K562 (cell line): ENCODE results near the gene JMJD1C. TPM values are rescaled to one million over a fixed set of nuclear protein-coding genes. Genes with fewer than 3 reads are reported as not detected.

Experiments
- ETS2 ChIP-seq: IDR thresholded peaks from 2 replicates; pipeline ENCODE4 v1.6.1; 2016; ENCODE audit warnings: borderline replicate concordance, missing genetic modification characterization, mild to moderate bottlenecking, moderate library complexity, missing compliant biosample characterization; ENCODE audit not compliant: poor library complexity, severe bottlenecking
- ETV1 ChIP-seq: fragments of 450-650 bp; conservative IDR thresholded peaks from 2 replicates; pipeline ENCODE4 v1.6.1; 2016; ENCODE audit warnings: missing genetic modification characterization, control low read depth, low read depth, missing compliant biosample characterization
- GTF2A2 ChIP-seq: IDR thresholded peaks from 2 replicates; pipeline ENCODE4 v1.6.1; 2016; ENCODE audit warnings: mild to moderate bottlenecking, missing genetic modification characterization, missing compliant biosample characterization
- HLTF ChIP-seq: fragments of 450-650 bp; IDR thresholded peaks from 2 replicates; pipeline ENCODE4 v1.6.1; 2016
- HMG20A ChIP-seq: fragments of 450-650 bp; formaldehyde crosslinking; conservative IDR thresholded peaks from 2 replicates; pipeline ENCODE4 v1.4.0; 2020; ENCODE audit warnings: mild to moderate bottlenecking, mixed read lengths
- MCM7 ChIP-seq, 2 experiments: fragments of 450-650 bp; IDR thresholded peaks; 2 replicates each; pipeline ENCODE4 v1.6.1; 2016 to 2018
- NR3C1 ChIP-seq: sonication (generic); formaldehyde crosslinking; IDR thresholded peaks from 2 replicates; pipeline ENCODE4 v1.8.1; 2022; ENCODE audit warnings: missing genetic modification reagents
- POLR2A ChIP-seq: fragments of 450-650 bp; conservative IDR thresholded peaks from 2 replicates; pipeline ENCODE4 v1.6.1; 2016
- RUNX1 ChIP-seq: sonication (generic); IDR thresholded peaks from 2 replicates; pipeline ENCODE4 v1.6.1; 2016; ENCODE audit warnings: antibody characterized with exemption, low read depth
- SMAD1 ChIP-seq: fragments of 150-350 bp; IDR thresholded peaks from 2 replicates; pipeline ENCODE4 v1.6.1; 2014; ENCODE audit warnings: low read length, low read depth; ENCODE audit not compliant: partially characterized antibody
- TBL1XR1 ChIP-seq, 2 experiments: IDR thresholded peaks; 2 replicates each; pipeline ENCODE4 v1.6.1; 2012; ENCODE audit warnings: improper control_type of control experiment in 2 of 2, low read length in 2 of 2, mild to moderate bottlenecking in 1 of 2
- TEAD4 ChIP-seq, 2 experiments: sonication (generic) in 1 of 2; formaldehyde crosslinking in 1 of 2; IDR thresholded peaks; 2 replicates each; pipeline versions ENCODE4 v1.6.1 to v1.8.0; 2012 to 2022; ENCODE audit warnings: borderline replicate concordance in 1 of 2, inconsistent platforms in 1 of 2, low read length in 1 of 2, mild to moderate bottlenecking in 1 of 2, missing genetic modification reagents in 1 of 2
- ZNF668 ChIP-seq: fragments of 250-450 bp; sonication (Bioruptor Pico); IDR thresholded peaks from 2 replicates; pipeline ENCODE4 v1.8.0; 2022; ENCODE audit warnings: mild to moderate bottlenecking, inconsistent platforms
- ZNF79 ChIP-seq: fragments of 250-450 bp; sonication (Bioruptor Pico); IDR thresholded peaks from 2 replicates; pipeline ENCODE4 v1.4.0; 2020; ENCODE audit warnings: low read depth, mild to moderate bottlenecking, moderate library complexity
- polyA plus RNA-seq, 8 experiments: library from polyadenylated mRNA; depleted of rRNA in 4 of 8; stranded (reverse) in 5 of 8; unstranded in 3 of 8; fragments of >200 nt; fragmentation: Nextera tagmentation in 2 of 8; fragmentation: Illumina TruSeq in 1 of 8; extraction: Ambion mirVana in 2 of 8; extraction: Trizol in 1 of 8; gene quantifications; 2 replicates each; pipeline versions ENCODE4 v1.2.1 to v1.2.3, GENCODE V29; 2011 to 2014; ENCODE audit warnings: inconsistent platforms in 1 of 8, missing spikeins in 1 of 8
- total RNA-seq, 7 experiments: library from RNA; depleted of rRNA in 6 of 7; stranded (reverse); fragments of >200 nt in 6 of 7; fragmentation: Illumina TruSeq in 2 of 7; extraction: Trizol in 2 of 7; gene quantifications; 2 replicates each; pipeline versions ENCODE4 v1.2.1 to v1.2.3, GENCODE V29; 2011 to 2021; ENCODE audit warnings: low replicate concordance in 1 of 7
- TF ChIP-seq, protein P1 (sequence below): sonication (generic); formaldehyde crosslinking; IDR thresholded peaks from 2 replicates; pipeline ENCODE4 v1.8.0; 2022; ENCODE audit warnings: missing genetic modification reagents, mild to moderate bottlenecking, borderline replicate concordance
- TF ChIP-seq, protein P2 (sequence below): fragments of 450-650 bp; IDR thresholded peaks from 2 replicates; pipeline ENCODE4 v1.6.1; 2017; ENCODE audit warnings: antibody characterized with exemption, mild to moderate bottlenecking
- TF ChIP-seq, protein P3 (sequence below): conservative IDR thresholded peaks from 2 replicates; pipeline ENCODE4 v1.6.1; 2011; ENCODE audit warnings: low read depth, mild to moderate bottlenecking, low read length; ENCODE audit not compliant: control insufficient read depth
- TF ChIP-seq, protein P4 (sequence below): fragments of 450-650 bp; IDR thresholded peaks from 2 replicates; pipeline ENCODE4 v1.6.1; 2016; ENCODE audit warnings: borderline replicate concordance

The JMJD1C gene
- total and polyA plus RNA-seq, 9 of the 15 experiments (the other 6 are each of a cell fraction or from before 2014, with no cell fraction given), result 25.3 to 68.0 (median 47.2) TPM

DNA sequence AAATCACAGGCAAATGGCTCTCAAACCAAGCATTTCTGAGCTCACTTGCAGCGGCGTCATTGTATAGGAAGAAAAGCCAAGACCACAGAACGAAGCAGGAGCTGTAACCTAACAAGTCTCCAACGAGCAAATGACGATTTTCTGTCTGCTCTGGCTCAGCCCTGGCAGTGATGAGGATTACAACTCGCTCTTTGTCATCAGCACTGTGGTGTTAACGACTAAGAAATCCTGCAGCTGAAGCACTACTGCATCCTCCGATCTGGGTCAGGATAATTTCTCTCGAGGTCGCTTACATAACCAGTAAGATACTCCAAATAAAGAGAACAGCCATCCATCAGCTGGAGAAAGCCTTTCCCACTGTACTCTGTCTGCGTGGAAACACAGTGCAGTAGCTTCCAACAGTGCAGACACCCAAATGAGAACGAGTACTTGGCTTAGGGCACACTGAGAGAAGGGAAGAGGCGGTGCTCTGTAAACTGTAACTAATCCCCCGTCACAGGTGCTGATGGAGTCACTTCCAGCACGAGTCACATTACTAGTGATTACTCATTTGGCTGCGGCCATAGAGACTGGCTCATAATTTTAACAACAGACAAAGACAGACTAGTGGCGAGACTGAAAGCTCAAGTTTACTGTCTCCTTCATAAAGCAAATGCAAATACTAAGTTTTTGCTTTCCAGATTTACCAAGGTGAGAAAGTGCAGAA lies 196.8 kb downstream of the JMJD1C start (continued):
- TF ChIP-seq, protein P1, sequence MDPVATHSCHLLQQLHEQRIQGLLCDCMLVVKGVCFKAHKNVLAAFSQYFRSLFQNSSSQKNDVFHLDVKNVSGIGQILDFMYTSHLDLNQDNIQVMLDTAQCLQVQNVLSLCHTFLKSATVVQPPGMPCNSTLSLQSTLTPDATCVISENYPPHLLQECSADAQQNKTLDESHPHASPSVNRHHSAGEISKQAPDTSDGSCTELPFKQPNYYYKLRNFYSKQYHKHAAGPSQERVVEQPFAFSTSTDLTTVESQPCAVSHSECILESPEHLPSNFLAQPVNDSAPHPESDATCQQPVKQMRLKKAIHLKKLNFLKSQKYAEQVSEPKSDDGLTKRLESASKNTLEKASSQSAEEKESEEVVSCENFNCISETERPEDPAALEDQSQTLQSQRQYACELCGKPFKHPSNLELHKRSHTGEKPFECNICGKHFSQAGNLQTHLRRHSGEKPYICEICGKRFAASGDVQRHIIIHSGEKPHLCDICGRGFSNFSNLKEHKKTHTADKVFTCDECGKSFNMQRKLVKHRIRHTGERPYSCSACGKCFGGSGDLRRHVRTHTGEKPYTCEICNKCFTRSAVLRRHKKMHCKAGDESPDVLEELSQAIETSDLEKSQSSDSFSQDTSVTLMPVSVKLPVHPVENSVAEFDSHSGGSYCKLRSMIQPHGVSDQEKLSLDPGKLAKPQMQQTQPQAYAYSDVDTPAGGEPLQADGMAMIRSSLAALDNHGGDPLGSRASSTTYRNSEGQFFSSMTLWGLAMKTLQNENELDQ (CRISPR knock-in tag), result 0 out of 2 replicates have a peak, but pooled peaks have one; percentile 28
- TF ChIP-seq, protein P2, sequence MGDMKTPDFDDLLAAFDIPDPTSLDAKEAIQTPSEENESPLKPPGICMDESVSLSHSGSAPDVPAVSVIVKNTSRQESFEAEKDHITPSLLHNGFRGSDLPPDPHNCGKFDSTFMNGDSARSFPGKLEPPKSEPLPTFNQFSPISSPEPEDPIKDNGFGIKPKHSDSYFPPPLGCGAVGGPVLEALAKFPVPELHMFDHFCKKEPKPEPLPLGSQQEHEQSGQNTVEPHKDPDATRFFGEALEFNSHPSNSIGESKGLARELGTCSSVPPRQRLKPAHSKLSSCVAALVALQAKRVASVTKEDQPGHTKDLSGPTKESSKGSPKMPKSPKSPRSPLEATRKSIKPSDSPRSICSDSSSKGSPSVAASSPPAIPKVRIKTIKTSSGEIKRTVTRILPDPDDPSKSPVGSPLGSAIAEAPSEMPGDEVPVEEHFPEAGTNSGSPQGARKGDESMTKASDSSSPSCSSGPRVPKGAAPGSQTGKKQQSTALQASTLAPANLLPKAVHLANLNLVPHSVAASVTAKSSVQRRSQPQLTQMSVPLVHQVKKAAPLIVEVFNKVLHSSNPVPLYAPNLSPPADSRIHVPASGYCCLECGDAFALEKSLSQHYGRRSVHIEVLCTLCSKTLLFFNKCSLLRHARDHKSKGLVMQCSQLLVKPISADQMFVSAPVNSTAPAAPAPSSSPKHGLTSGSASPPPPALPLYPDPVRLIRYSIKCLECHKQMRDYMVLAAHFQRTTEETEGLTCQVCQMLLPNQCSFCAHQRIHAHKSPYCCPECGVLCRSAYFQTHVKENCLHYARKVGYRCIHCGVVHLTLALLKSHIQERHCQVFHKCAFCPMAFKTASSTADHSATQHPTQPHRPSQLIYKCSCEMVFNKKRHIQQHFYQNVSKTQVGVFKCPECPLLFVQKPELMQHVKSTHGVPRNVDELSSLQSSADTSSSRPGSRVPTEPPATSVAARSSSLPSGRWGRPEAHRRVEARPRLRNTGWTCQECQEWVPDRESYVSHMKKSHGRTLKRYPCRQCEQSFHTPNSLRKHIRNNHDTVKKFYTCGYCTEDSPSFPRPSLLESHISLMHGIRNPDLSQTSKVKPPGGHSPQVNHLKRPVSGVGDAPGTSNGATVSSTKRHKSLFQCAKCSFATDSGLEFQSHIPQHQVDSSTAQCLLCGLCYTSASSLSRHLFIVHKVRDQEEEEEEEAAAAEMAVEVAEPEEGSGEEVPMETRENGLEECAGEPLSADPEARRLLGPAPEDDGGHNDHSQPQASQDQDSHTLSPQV, result no peak; the same call in 1 of the 2 replicates
- peak; percentile 64 for TF ChIP-seq TEAD4 (IDR thresholded peaks at IDR 0.05; ENCODE audit: low read length)
- TF ChIP-seq TEAD4 (CRISPR knock-in tag; IDR thresholded peaks at IDR 0.05; ENCODE audit: borderline replicate concordance), result no peak
- TF ChIP-seq, protein P3, sequence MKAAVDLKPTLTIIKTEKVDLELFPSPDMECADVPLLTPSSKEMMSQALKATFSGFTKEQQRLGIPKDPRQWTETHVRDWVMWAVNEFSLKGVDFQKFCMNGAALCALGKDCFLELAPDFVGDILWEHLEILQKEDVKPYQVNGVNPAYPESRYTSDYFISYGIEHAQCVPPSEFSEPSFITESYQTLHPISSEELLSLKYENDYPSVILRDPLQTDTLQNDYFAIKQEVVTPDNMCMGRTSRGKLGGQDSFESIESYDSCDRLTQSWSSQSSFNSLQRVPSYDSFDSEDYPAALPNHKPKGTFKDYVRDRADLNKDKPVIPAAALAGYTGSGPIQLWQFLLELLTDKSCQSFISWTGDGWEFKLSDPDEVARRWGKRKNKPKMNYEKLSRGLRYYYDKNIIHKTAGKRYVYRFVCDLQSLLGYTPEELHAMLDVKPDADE, result peak; percentile 71; the same call in 1 of the 2 replicates
- no peak for TF ChIP-seq ETS2
- no peak for TF ChIP-seq GTF2A2
- no peak for TF ChIP-seq MCM7 (IDR thresholded peaks at IDR 0.05)
- TF ChIP-seq POLR2A, result peak; percentile 97
- TF ChIP-seq ZNF668 (CRISPR knock-in tag), result no peak
- TF ChIP-seq SMAD1, result peak; percentile 94
- peak; percentile 74; the same call in 1 of the 2 replicates for TF ChIP-seq HLTF
- peak; percentile 53; the same call in 1 of the 2 replicates for TF ChIP-seq ETV1 (tag)
- TF ChIP-seq NR3C1 (CRISPR knock-in tag), result no peak
- no peak for TF ChIP-seq RUNX1
- TF ChIP-seq, protein P4, sequence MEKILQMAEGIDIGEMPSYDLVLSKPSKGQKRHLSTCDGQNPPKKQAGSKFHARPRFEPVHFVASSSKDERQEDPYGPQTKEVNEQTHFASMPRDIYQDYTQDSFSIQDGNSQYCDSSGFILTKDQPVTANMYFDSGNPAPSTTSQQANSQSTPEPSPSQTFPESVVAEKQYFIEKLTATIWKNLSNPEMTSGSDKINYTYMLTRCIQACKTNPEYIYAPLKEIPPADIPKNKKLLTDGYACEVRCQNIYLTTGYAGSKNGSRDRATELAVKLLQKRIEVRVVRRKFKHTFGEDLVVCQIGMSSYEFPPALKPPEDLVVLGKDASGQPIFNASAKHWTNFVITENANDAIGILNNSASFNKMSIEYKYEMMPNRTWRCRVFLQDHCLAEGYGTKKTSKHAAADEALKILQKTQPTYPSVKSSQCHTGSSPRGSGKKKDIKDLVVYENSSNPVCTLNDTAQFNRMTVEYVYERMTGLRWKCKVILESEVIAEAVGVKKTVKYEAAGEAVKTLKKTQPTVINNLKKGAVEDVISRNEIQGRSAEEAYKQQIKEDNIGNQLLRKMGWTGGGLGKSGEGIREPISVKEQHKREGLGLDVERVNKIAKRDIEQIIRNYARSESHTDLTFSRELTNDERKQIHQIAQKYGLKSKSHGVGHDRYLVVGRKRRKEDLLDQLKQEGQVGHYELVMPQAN, result peak; percentile 64; the same call in 1 of the 2 replicates
- TF ChIP-seq ZNF79 (CRISPR knock-in tag), result no peak
- no peak for TF ChIP-seq HMG20A (CRISPR knock-in tag)
- peak in 1 of 2 experiments; percentile 66; a peak in 1 of 4 replicates for TF ChIP-seq TBL1XR1 (IDR thresholded peaks at IDR 0.05; ENCODE audit: low read length in 2 of 2)
